Keratinocyte (primary cell): ENCODE measurements around the gene SNCB.

Experiments used
- CTCF ChIP-seq, 3 experiments: IDR thresholded peaks in 1 of 3; conservative IDR thresholded peaks in 1 of 3; optimal IDR thresholded peaks in 1 of 3; 2 replicates in 2 of 3; 3 replicates in 1 of 3; pipeline versions ENCODE3 to v1.5.1; 2011; ENCODE audit warnings: low read length in 3 of 3, mild to moderate bottlenecking in 3 of 3, moderate library complexity in 2 of 3, control low read depth in 1 of 3, inconsistent platforms in 1 of 3; ENCODE audit not compliant: insufficient read depth in 2 of 3; ENCODE audit errors: extremely low read depth in 1 of 3
- EZH2 ChIP-seq: IDR thresholded peaks from one replicate; pipeline ENCODE4 v1.6.1; 2012; ENCODE audit warnings: inconsistent platforms, mild to moderate bottlenecking, low read length, moderate library complexity

- TF ChIP-seq CTCF (optimal IDR thresholded peaks at IDR 0.05 in 1 of 3, IDR thresholded peaks at IDR 0.05 in 1 of 3, conservative IDR thresholded peaks at IDR 0.05 in 1 of 3; ENCODE audit: extremely low read depth in 1 of 3, insufficient read depth in 2 of 3, low read length in 3 of 3) (no peak), EZH2 (peak; percentile 26)
Observed at GRCh38 chr5:176630681-176631222, 418 bp upstream of the SNCB start.
